Measurements from ENCODE around the gene KCTD15.

DNA sequence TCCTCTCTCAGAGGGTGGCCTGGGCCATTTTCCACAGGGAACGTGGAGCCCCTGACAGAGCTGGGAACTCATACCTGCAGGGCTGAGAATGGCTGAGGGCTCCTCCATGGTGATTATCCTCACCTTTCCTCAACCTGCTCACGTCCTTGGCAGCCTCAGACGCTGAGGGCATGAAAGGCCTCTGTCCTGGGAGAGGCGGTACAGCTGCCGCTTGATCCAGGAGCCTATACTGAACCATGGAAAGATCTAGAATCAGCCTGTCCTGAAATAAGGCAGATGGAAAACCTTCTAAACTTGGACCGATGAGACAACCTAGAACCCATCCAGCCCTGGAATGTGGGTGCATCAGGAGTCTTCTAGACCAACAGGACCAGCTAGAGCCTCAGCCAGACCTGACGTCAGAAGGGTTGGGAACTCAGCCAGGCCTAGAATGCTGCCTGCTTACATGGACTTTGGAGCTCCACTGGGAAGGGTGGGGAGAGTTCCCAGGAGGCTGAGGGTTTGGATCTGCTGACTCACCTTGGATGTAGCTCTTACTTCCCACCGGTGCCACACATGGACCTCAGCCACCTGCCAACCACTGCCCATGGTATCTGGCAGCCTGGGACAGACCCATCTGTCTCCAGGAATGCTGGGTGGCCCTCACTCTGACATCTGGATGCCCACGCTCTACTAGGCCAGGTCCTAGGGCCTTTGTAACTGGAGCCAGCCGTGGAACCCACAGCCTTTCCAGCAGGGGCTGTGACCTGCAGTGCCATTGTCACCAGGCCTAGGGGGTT, 7.5 kb downstream of the KCTD15 start:
- TF ChIP-seq, protein P1, sequence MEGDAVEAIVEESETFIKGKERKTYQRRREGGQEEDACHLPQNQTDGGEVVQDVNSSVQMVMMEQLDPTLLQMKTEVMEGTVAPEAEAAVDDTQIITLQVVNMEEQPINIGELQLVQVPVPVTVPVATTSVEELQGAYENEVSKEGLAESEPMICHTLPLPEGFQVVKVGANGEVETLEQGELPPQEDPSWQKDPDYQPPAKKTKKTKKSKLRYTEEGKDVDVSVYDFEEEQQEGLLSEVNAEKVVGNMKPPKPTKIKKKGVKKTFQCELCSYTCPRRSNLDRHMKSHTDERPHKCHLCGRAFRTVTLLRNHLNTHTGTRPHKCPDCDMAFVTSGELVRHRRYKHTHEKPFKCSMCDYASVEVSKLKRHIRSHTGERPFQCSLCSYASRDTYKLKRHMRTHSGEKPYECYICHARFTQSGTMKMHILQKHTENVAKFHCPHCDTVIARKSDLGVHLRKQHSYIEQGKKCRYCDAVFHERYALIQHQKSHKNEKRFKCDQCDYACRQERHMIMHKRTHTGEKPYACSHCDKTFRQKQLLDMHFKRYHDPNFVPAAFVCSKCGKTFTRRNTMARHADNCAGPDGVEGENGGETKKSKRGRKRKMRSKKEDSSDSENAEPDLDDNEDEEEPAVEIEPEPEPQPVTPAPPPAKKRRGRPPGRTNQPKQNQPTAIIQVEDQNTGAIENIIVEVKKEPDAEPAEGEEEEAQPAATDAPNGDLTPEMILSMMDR (IDR thresholded peaks at IDR 0.05 in 8 of 11, conservative IDR thresholded peaks at IDR 0.05 in 3 of 11): no peak
- no peak for TF ChIP-seq POLR2AphosphoS5 (IDR thresholded peaks at IDR 0.05)
